T-helper 1 cell treated with Interleukin-12 subunit alpha and Interleukin-12 subunit beta and Interleukin-4 antibody, amounts not matched to agents 30 ng/mL and 1 ng/mL, for 36 hours (primary cell): ENCODE data around the gene CENPN. TPM values are rescaled to one million over a fixed set of nuclear protein-coding genes. Genes with fewer than 3 reads are reported as not detected.

Experiments used
- intact Hi-C: fragments of 100-400 bp; cut with micrococcal nuclease; formaldehyde crosslinking; loops from one replicate; pipeline ENCODE4 v1.15.1; 2024
- total RNA-seq: library from RNA; stranded (reverse); gene quantifications from 2 replicates; pipeline ENCODE4 v1.2.3, GENCODE V29; 2022

CENPN gene
- 44.2 and 44.7 TPM in 2 replicates for total RNA-seq

DNA sequence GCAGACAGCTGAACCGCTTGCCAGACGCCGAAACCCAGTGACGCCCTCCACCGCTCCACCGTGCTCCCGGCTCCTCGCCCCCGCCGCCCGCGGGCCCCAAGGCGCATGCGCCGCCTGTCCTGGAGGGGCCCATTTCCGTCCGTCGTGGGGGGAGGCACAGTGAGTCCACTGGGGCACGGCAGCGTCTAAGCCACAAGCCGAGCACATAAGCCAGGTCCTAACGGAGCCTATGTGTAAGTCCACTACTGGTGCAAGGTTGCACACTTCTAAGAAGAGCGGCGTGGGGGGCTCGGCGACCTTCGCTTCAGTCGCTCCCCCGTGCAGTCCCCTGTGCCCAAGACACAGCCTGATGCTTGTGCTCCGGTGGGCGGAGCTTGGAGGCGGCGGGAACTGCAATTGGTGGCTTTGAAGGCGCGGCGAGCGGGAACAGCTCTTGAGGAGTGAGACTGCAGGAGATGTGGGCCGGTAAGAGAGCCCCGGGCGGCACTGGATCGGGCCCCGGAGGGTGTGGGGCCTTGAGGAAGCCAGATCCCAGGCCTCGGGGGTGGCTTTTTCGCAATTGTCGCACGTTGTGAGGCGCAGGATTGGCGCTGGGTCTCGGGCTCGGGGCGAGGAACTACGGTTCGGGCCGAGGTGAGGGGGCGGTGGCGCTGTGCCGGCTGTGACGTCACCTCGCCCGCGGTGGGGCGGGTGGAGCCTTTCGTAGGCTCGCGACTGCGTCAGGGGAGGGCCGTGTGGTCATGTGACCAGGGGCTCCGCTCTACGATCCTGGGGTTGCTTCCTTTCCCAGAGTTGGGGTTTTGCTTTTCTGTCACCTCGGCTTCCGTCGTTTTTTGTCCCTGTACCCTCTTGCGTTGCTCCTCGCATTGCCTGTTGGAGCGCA is at the start of gene CENPN, which contains the start of gene CMC2:
Gene CENPN, plus strand, starts transcription at position 402 of the 883 bp plus-strand sequence. CDS start 4,726 bp downstream, outside the sequence.
Gene CMC2, minus strand, starts transcription at position 73 of the 883 bp plus-strand sequence. CDS start 9,491 bp downstream, outside the sequence.
- intact Hi-C loops, result loop anchor here (1.0 to 10.0 kb wide), 12 partner anchors 10 to 1645 kb away; partner anchors contain the start of genes ATMIN, GAN and MAF

DNA sequence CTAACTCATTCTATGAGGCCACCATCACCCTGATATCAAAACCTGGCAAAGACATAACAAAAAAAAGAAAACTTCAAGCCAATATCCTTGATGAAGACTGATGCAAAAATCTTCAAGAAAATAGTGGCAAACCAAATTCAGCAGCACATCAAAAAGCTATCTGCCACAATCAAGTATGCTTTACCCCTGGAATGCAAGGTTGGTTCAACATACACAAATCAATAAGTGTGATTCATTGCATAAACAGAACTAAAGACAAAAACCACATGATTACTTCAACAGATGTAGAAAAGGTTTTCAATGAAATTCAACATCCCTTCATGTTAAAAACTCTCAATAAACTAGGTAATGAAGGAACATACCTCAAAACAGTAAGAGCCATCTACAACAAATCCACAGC is 48.7 kb upstream of the CENPN start:
- intact Hi-C loops, result no loop called here

DNA sequence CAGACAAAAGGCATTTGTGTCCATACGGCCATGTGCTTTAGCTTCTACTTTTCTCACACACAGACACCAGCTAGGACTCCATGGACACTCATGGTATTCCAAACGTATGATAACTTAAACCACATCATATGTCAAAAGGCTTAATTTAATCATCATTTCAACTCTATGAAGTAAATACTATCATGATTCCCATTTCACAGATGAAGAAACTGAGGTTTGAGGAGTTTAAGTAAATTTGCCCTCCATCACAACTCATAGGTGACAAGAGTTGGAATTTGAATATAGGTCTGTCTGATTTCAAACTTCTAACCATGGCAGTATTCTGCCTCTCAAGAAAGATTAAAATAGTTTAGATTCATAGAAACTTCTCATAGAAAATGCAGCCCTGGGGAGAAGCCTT is 44.1 kb upstream of the CENPN start:
- intact Hi-C loops, result no loop called here

GRCh38 chr16:80964351-80964750 is 42.7 kb upstream of the CENPN start:
- intact Hi-C loops, result no loop called here

- intact Hi-C loops, result no loop called here
These were observed 40.4 kb upstream of the CENPN start for GRCh38 chr16:80966617-80967016.

DNA sequence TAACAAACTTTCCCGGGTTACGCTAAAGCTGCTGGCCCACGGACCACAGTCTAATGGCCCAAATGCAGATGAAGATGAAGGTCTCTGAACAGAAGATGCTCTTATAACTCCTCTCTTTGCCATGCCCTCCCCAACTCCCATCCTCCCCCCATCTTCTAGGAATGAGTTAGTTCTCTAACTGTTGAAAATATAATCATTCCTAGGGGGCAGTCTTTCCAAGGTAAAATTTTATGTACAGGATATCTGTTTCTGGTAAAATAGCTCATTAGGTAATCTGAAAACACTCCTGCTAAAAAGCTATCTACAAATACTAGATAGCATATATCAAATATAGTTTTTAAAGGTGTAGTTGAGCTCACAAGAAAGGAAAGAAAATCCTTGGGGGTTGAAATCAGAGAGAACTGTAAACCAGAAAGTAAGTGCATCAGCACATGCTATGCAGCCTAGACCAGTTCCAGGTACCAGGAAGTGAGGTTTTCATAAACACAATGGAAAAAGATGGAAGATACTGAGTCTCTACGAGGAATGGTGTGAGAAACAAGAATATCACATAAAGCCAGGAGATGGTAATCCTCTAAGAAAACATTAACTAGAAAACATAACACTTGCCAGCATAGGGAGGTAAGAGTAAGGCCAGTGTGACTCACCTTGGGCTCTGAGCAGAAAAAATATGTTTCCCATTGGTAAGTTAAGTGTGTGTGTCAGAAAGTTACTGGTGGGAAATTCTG is 38.5 kb upstream of the CENPN start:
- intact Hi-C loops, result no loop called here

DNA sequence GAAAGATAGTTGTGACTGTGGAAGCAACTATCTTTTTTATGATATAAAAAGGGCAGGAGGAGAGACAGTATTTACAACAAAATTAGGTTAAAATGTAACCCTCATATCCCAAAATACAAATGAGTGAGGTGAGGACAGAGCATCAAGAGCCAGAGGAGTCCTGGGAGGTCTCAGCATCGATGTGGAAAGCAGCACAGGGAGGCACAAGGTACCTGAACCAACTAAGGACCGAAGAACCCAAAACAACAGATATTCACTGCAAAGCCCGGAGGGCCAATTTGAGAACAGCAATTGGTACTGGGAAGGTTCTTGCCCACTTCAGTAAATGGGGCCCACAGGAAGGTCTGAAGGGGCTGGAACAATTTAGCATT is 37.9 kb upstream of the CENPN start:
- intact Hi-C loops, result no loop called here

DNA sequence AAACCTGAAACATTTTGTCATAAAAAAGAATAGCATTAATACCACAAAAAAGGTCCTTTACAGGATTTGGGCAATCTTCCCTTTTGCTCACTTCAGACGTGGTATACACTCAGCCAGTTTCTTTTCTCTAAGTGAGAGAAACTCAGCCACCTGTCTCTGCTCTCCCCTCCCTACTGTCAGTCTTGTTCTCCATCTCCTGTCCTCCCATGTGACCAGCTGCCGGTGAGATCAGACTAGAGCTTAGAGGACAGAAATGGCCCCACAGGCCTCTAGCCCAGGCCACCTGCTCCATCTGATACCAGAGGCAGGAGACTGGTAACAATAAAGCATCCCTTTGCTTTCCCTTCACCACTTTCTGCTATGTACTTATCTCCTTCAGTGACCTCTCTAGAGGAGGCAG is 35.2 kb upstream of the CENPN start:
- intact Hi-C loops, result no loop called here

DNA sequence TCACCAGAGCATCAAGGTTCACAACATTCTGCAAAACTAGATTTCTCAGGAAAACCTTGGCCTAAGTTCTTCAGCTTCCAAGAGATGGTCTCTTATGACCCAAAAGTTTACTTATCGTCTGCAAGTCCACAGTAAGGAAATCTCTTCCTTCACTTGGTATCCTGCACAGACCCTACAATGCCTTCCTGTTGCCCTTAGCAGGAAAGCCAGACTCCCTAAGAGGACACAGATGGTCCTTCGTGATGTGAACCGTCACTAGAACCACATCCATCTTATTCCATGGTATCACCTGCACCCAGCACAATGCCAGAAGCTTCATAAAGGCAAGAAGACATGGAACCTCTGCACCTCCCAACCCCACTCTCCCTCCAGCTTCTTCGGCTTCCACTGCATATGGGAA is 34.4 kb upstream of the CENPN start:
- intact Hi-C loops, result no loop called here

GRCh38 chr16:80973991-80974390 is 33.0 kb upstream of the CENPN start:
- intact Hi-C loops, result loop anchor here (1.0 kb wide), 1 partner anchor 30 kb away; no protein-coding TSS in a partner anchor

DNA sequence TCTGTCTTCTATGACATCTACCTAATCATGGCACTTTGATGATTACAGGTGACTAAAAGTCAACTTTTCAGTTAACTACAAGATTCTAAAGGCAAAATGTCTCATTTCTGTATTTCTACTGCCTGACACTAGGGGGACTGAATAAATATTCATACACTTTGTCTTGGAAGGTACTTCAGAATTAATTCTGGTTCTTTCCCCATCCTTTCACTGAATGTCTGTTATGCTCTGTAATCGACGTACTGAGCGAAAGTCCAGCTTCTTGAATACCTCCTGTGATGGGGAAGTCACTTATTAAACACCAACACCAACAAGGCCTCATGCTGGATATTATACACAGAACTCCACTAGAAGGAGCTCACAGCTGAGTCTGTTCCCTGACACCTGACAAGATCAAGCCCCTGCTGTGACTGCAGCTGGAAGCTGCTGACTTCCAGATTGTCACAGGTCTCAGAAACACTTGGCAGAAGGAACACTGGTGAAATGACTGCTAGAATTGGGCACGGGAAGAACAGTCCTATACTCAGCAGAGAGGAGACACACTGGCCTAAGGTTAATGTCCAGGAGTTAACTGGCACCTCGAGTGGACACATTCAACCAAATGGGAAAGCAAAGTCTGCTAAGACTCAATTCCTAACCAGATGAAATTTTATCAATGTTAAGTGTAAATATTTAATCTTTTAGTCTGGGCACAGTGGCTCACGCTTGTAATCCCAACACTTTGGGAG is 32.2 kb upstream of the CENPN start:
- intact Hi-C loops, result loop anchor here (1.0 kb wide), 1 partner anchor 29 kb away; no protein-coding TSS in a partner anchor

- intact Hi-C loops, result no loop called here
These were observed 30.1 kb upstream of the CENPN start for GRCh38 chr16:80976946-80977345.

DNA sequence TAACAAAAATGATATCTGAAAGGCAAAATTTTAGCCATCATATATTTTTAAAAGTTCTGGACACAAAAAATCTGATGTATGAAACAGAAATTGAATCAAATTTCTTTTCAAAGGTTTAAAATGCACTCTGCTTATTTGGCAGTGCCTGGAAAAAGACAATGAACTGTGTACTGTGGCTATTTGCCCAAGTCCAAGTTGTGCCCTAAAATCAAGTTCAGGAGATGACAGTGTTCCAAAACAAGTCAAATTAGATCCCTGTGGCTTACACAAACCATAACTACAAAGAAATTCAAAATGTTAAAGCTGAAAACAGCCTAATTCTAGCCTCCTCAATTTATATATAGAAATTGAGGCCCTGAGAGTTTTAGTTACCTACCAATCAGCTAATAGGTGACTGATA is 25.9 kb upstream of the CENPN start:
- intact Hi-C loops, result no loop called here

DNA sequence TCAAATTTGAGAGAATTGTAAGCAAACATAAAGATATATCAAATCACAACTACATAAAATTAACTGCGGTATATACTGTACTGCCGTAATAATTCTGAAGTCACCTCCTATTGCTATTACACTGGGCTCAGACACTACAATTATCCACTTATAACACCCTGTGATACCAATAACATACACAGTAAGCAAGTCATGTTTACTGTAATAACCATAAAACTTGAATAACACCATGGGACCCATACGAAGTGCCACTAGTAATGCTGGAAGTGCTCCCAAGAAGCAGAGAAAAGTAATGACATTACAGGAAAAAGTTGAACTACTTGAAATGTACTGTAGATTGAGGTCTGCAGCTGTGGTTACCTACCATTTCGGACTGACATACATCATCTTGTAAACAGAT is 24.4 kb upstream of the CENPN start:
- intact Hi-C loops, result no loop called here

GRCh38 chr16:80984124-80984892 is 22.7 kb upstream of the CENPN start:
- intact Hi-C loops, result no loop called here

- intact Hi-C loops, result no loop called here
These were observed 21.4 kb upstream of the CENPN start for GRCh38 chr16:80985611-80986010.

DNA sequence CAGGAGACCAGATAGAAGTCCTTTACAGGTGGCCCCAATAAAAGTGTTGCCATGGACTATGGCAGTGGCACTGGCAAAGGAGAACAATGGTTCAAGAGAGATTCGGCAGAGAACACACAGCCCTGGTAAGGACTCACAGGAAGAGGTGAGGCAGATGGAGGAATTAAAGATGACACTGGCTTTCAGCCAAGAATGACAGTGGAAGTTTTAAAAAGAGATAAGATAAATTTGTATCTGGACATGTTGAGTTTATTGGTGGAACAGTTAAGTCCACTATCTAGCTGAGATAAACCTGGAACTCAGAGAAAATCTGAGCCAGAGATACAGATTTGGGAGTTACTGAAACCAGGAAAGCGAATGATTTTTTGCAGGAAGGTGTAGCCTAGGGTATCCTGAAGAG is 20.5 kb upstream of the CENPN start:
- intact Hi-C loops, result no loop called here

GRCh38 chr16:80988756-80989155 is 18.3 kb upstream of the CENPN start:
- intact Hi-C loops, result no loop called here

DNA sequence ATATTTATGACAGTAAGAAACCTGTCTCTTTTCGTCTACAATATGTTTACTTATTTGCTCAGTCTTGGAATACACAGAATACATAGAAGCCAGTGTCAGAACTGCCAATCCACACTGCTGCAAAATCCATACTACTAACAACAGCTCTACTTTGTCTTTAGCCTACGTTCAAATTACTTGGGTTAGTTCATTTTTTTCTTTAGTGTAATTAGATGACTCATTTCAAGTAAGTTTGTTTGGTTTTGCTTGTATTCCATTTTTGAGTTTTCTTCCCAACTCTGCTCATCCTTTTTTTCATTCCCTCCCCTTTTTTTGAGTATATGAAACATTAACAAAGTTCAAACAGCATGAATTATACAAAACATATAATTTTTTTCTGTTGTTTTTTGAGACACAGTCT is 17.2 kb upstream of the CENPN start:
- intact Hi-C loops, result no loop called here

GRCh38 chr16:80990577-80990976 is 16.4 kb upstream of the CENPN start:
- intact Hi-C loops, result no loop called here

DNA sequence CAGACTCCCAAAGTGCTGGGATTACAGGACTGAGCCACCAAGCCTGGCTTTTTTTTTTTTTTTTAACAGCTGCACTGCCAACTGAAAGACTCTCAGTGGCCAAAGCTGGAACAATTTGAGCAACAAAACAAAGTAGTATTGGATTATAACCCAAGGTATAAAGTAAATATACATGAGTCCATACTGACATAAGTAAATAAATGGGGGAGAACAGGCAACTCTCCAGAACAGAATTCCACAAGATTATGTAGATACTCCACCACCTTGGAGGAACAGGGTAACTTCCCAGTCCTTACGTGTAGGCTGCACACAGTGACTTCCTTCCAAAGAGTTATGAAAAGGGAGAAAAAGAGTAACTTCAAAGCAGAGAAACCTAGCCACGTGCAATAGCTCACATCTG is 16.0 kb upstream of the CENPN start:
- intact Hi-C loops, result no loop called here
